MM.1S (cell line): Measurements from ENCODE around the gene UBD.

Source experiments
- DNase-seq: peaks from one replicate; pipeline ENCODE4 v3.0.0-alpha.2; 2015
- H2AFZ ChIP-seq: fragments of 300-600 bp; sonication (generic); 2 replicates; pipeline ENCODE4 v1.6.0; 2016; ENCODE audit warnings: antibody characterized with exemption, low read length
- H3F3A ChIP-seq: fragments of 300-600 bp; sonication (generic); 2 replicates; pipeline ENCODE4 v1.6.1; 2016; ENCODE audit warnings: mild to moderate bottlenecking, antibody characterized with exemption, low read length, moderate library complexity, mixed read lengths; ENCODE audit not compliant: insufficient read depth
- H3K27ac ChIP-seq: fragments of 300-600 bp; sonication (generic); 2 replicates; pipeline ENCODE4 v1.5.1; 2016; ENCODE audit warnings: mild to moderate bottlenecking, low read length
- H3K27me3 ChIP-seq: fragments of 300-600 bp; sonication (generic); replicated peaks from 2 replicates; pipeline ENCODE4 v1.6.0; 2016; ENCODE audit warnings: low read length; ENCODE audit not compliant: insufficient read depth
- H3K36me3 ChIP-seq: fragments of 300-600 bp; sonication (generic); replicated peaks from 2 replicates; pipeline ENCODE4 v1.6.1; 2016; ENCODE audit warnings: mild to moderate bottlenecking, low read length, mixed read lengths; ENCODE audit not compliant: insufficient read depth
- H3K4me1 ChIP-seq: fragments of 300-600 bp; sonication (generic); 2 replicates; pipeline ENCODE4 v1.6.1; 2016; ENCODE audit warnings: low read length, mixed read lengths
- H3K4me2 ChIP-seq: fragments of 300-600 bp; sonication (generic); 2 replicates; pipeline ENCODE4 v1.6.0; 2016; ENCODE audit warnings: low read depth, low read length
- H3K4me3 ChIP-seq: fragments of 300-600 bp; sonication (generic); 2 replicates; pipeline ENCODE4 v1.5.1; 2016; ENCODE audit warnings: low read length, mixed read lengths
- H3K79me2 ChIP-seq: fragments of 300-600 bp; sonication (generic); 2 replicates; pipeline ENCODE4 v1.6.1; 2016; ENCODE audit warnings: mixed run types, low read length, mixed read lengths
- H3K9ac ChIP-seq: fragments of 300-600 bp; sonication (generic); 2 replicates; pipeline ENCODE4 v1.6.1; 2016; ENCODE audit warnings: low read length, mixed read lengths
- H3K9me2 ChIP-seq: fragments of 300-600 bp; sonication (generic); replicated peaks from 2 replicates; pipeline ENCODE4 v1.6.1; 2016; ENCODE audit warnings: mild to moderate bottlenecking, low read length, mixed read lengths; ENCODE audit not compliant: insufficient read depth
- H3K9me3 ChIP-seq: fragments of 300-600 bp; sonication (generic); replicated peaks from 2 replicates; pipeline ENCODE4 v1.6.1; 2016; ENCODE audit warnings: mild to moderate bottlenecking, low read length, mixed read lengths; ENCODE audit not compliant: insufficient read depth
- H4K20me1 ChIP-seq: fragments of 300-600 bp; sonication (generic); 2 replicates; pipeline ENCODE4 v1.6.1; 2016; ENCODE audit warnings: mild to moderate bottlenecking, low read length, moderate library complexity, mixed read lengths; ENCODE audit not compliant: insufficient read depth
- EZH2 ChIP-seq: fragments of 300-600 bp; sonication (generic); optimal IDR thresholded peaks from 2 replicates; pipeline ENCODE3; 2017; ENCODE audit warnings: low read depth, mild to moderate bottlenecking, antibody characterized with exemption, low read length, mixed read lengths
- EZH2phosphoT487 ChIP-seq: fragments of 300-600 bp; sonication (generic); IDR thresholded peaks from 2 replicates; pipeline ENCODE4 v1.6.1; 2018; ENCODE audit warnings: antibody characterized with exemption, low read length
- TF ChIP-seq, protein P1 (sequence below): fragments of 300-600 bp; sonication (generic); IDR thresholded peaks from 2 replicates; pipeline ENCODE4 v1.5.1; 2016; ENCODE audit warnings: antibody characterized with exemption, low read length, mixed read lengths

The UBD gene

DNA sequence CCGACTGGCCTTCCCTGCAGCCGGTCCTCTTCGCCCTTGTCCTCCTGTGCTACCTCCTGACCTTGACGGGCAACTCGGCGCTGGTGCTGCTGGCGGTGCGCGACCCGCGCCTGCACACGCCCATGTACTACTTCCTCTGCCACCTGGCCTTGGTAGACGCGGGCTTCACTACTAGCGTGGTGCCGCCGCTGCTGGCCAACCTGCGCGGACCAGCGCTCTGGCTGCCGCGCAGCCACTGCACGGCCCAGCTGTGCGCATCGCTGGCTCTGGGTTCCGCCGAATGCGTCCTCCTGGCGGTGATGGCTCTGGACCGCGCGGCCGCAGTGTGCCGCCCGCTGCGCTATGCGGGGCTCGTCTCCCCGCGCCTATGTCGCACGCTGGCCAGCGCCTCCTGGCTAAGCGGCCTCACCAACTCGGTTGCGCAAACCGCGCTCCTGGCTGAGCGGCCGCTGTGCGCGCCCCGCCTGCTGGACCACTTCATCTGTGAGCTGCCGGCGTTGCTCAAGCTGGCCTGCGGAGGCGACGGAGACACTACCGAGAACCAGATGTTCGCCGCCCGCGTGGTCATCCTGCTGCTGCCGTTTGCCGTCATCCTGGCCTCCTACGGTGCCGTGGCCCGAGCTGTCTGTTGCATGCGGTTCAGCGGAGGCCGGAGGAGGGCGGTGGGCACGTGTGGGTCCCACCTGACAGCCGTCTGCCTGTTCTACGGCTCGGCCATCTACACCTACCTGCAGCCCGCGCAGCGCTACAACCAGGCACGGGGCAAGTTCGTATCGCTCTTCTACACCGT lies 6.1 kb downstream of the UBD start:
- Histone ChIP-seq H3K27ac (no peak overlapping the region), H3K79me2 (no peaks in the 10 kb centered on the region), H4K20me1 (no peaks in the 10 kb centered on the region), H3K36me3 (no peaks in the 10 kb centered on the region), H3F3A (no peaks in the 10 kb centered on the region), H3K9me3 (no peaks in the 10 kb centered on the region), H3K27me3 (peaks cover 4% of the 10 kb centered on the region; the same call in 1 of the 2 replicates), H2AFZ (peak overlapping the region; percentile 52), H3K4me1 (no peaks in the 10 kb centered on the region), H3K4me3 (peak overlapping the region; percentile 33), H3K9ac (no peak overlapping the region), H3K4me2 (peak overlapping the region; percentile 47), H3K9me2 (no peaks in the 10 kb centered on the region)
- no peak for TF ChIP-seq EZH2phosphoT487
- no peak for DNase-seq

DNA sequence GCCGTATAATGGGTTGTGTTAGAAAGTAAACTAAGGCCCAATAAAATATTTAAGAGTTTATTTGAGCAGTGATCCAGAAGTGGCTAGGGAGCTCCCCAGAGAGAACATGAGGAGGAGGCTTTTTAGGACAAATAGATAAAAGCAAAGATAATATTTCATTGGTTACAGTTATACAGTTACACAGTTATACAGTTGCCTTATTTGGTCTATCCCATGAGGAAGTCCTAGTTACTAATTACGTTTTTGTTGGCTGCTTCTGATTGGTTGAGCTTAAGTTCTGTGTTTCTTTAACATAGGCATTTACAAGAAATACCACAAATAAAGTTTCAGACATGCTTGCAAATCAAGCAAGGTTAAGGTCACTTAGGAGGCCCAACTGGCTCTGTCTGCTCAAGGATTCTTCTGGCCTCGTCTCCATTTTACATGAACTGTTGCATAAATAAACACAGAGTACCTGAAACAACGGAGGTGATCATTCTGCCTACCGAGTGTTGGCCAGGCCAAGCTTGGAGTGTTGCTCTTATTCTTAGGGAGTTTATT lies 7.0 kb downstream of the UBD start:
- TF ChIP-seq, protein P1, sequence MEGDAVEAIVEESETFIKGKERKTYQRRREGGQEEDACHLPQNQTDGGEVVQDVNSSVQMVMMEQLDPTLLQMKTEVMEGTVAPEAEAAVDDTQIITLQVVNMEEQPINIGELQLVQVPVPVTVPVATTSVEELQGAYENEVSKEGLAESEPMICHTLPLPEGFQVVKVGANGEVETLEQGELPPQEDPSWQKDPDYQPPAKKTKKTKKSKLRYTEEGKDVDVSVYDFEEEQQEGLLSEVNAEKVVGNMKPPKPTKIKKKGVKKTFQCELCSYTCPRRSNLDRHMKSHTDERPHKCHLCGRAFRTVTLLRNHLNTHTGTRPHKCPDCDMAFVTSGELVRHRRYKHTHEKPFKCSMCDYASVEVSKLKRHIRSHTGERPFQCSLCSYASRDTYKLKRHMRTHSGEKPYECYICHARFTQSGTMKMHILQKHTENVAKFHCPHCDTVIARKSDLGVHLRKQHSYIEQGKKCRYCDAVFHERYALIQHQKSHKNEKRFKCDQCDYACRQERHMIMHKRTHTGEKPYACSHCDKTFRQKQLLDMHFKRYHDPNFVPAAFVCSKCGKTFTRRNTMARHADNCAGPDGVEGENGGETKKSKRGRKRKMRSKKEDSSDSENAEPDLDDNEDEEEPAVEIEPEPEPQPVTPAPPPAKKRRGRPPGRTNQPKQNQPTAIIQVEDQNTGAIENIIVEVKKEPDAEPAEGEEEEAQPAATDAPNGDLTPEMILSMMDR = no peak
- TF ChIP-seq EZH2 (no peak), EZH2phosphoT487 (no peak)
- Histone ChIP-seq H3F3A (no peaks in the 10 kb centered on the region), H3K4me2 (peak overlapping the region; percentile 47; the same call in 1 of the 2 replicates), H3K27ac (no peak overlapping the region), H2AFZ (peak overlapping the region; percentile 52), H3K27me3 (peaks cover 4% of the 10 kb centered on the region; the same call in 1 of the 2 replicates), H3K36me3 (no peaks in the 10 kb centered on the region), H3K9me2 (no peaks in the 10 kb centered on the region), H3K9ac (no peak overlapping the region), H4K20me1 (no peaks in the 10 kb centered on the region), H3K4me1 (no peaks in the 10 kb centered on the region), H3K79me2 (no peaks in the 10 kb centered on the region), H3K4me3 (peak overlapping the region; percentile 33), H3K9me3 (no peaks in the 10 kb centered on the region)
- DNase-seq = peak; percentile 59

DNA sequence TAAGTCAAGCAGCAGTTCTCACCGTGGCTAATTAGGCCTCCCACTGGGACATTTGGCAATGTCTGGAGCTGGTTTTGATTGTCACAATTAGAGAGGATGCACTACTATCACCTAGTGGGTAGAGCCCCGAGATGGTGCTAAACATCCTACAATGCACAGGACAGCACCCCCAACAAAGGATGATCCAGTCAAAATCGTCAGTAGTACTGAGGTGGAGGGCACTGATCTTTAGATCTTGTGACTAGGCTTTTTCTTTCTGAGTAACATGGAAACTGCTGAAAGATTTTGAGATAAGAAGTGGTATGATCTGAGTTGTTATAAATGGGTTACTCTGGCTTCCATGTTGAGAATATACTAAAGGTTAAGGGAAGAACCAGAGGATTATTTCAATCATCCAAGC lies 12.0 kb downstream of the UBD start:
- H3K79me2 ChIP-seq = no peaks in the 10 kb centered on the region
- no peak for TF ChIP-seq EZH2
- no peak for TF ChIP-seq EZH2phosphoT487
- TF ChIP-seq, protein P1 = no peak
- H3K4me3 ChIP-seq = no peak overlapping the region
- no peak overlapping the region for H3K9ac ChIP-seq
- H4K20me1 ChIP-seq = no peaks in the 10 kb centered on the region
- H3F3A ChIP-seq = no peaks in the 10 kb centered on the region
- H3K27ac ChIP-seq = no peak overlapping the region
- no peaks in the 10 kb centered on the region for H3K27me3 ChIP-seq
- H3K4me2 ChIP-seq = no peak overlapping the region
- no peak overlapping the region for H2AFZ ChIP-seq
- H3K4me1 ChIP-seq = no peaks in the 10 kb centered on the region
- no peaks in the 10 kb centered on the region for H3K9me2 ChIP-seq
- DNase-seq = no peak
- H3K36me3 ChIP-seq = no peaks in the 10 kb centered on the region
- no peaks in the 10 kb centered on the region for H3K9me3 ChIP-seq
